K562 (cell line): Measurements from ENCODE around the gene PDCD7. TPM values are rescaled to one million over a fixed set of nuclear protein-coding genes. Genes with fewer than 3 reads are reported as not detected.
A peak's percentile ranks its signal among the peaks of the same experiment; 100 is the strongest.

Experiments
- ARID1B ChIP-seq: fragments of 450-650 bp; IDR thresholded peaks from 2 replicates; pipeline ENCODE4 v1.6.1; 2016; ENCODE audit warnings: antibody characterized with exemption, mild to moderate bottlenecking, inconsistent platforms
- BCL6 ChIP-seq: fragments of 250-450 bp; sonication (Bioruptor Pico); IDR thresholded peaks from 2 replicates; pipeline ENCODE4 v1.4.0; 2020
- ESRRA ChIP-seq: fragments of 450-650 bp; IDR thresholded peaks from 2 replicates; pipeline ENCODE4 v1.6.1; 2014; ENCODE audit warnings: low read depth, mild to moderate bottlenecking, moderate library complexity, borderline replicate concordance
- ETV5 ChIP-seq: sonication (generic); formaldehyde crosslinking; IDR thresholded peaks from 2 replicates; pipeline ENCODE4 v1.4.0; 2020; ENCODE audit warnings: low read depth, mild to moderate bottlenecking, missing genetic modification reagents
- FOSL1 ChIP-seq: fragments of 200-800 bp; sonication (Bioruptor generic); conservative IDR thresholded peaks from 2 replicates; pipeline ENCODE4 v1.6.1; 2016; ENCODE audit warnings: missing genetic modification characterization, missing compliant biosample characterization
- GATAD2B ChIP-seq: fragments of 450-650 bp; IDR thresholded peaks from 2 replicates; pipeline ENCODE4 v1.6.1; 2017; ENCODE audit warnings: mild to moderate bottlenecking, borderline replicate concordance
- GTF2B ChIP-seq: IDR thresholded peaks from 2 replicates; pipeline ENCODE4 v1.6.1; 2011; ENCODE audit not compliant: insufficient read length; ENCODE audit errors: extremely low read depth
- HBP1 ChIP-seq: fragments of 450-650 bp; formaldehyde crosslinking; IDR thresholded peaks from 2 replicates; pipeline ENCODE4 v1.4.0; 2022; ENCODE audit warnings: missing genetic modification characterization
- IRF2 ChIP-seq: sonication (generic); formaldehyde crosslinking; IDR thresholded peaks from 2 replicates; pipeline ENCODE4 v1.8.1; 2022; ENCODE audit warnings: mild to moderate bottlenecking, missing genetic modification reagents
- KAT7 ChIP-seq: sonication (generic); formaldehyde crosslinking; IDR thresholded peaks from 2 replicates; pipeline ENCODE4 v1.8.0; 2022; ENCODE audit warnings: missing genetic modification reagents, mild to moderate bottlenecking, borderline replicate concordance
- KLF16 ChIP-seq: IDR thresholded peaks from 2 replicates; pipeline ENCODE4 v1.6.1; 2016; ENCODE audit warnings: antibody characterized with exemption
- KLF6 ChIP-seq: fragments of 250-450 bp; sonication (Bioruptor Pico); IDR thresholded peaks from 2 replicates; pipeline ENCODE4 v1.4.0; 2020; ENCODE audit warnings: mild to moderate bottlenecking, moderate library complexity, borderline replicate concordance
- NFATC3 ChIP-seq: fragments of 450-650 bp; IDR thresholded peaks from 2 replicates; pipeline ENCODE4 v1.6.1; 2017; ENCODE audit warnings: mild to moderate bottlenecking
- NR2F6 ChIP-seq: fragments of 450-650 bp; formaldehyde crosslinking; IDR thresholded peaks from 2 replicates; pipeline ENCODE4 v1.4.0; 2020; ENCODE audit warnings: mild to moderate bottlenecking
- NUFIP1 ChIP-seq: fragments of 450-650 bp; IDR thresholded peaks from 2 replicates; pipeline ENCODE4 v1.6.1; 2018; ENCODE audit not compliant: partially characterized antibody
- PCBP1 ChIP-seq: fragments of 200-400 bp; formaldehyde crosslinking; IDR thresholded peaks from 2 replicates; pipeline ENCODE4 v1.6.1; 2018; ENCODE audit warnings: mild to moderate bottlenecking, low read depth, low read length; ENCODE audit not compliant: poor library complexity, severe bottlenecking
- RBBP5 ChIP-seq: fragments of 200-600 bp; sonication (generic); IDR thresholded peaks from 2 replicates; pipeline ENCODE4 v1.6.1; 2012; ENCODE audit warnings: borderline replicate concordance, mild to moderate bottlenecking, low read length, control low read depth, inconsistent platforms; ENCODE audit not compliant: insufficient read depth, poor library complexity, severe bottlenecking
- SRSF1 ChIP-seq: fragments of 200-400 bp; formaldehyde crosslinking; IDR thresholded peaks from 2 replicates; pipeline ENCODE4 v1.6.1; 2017; ENCODE audit warnings: mild to moderate bottlenecking, low read depth, low read length, moderate library complexity
- SRSF9 ChIP-seq: fragments of 200-400 bp; formaldehyde crosslinking; IDR thresholded peaks from 2 replicates; pipeline ENCODE4 v1.6.1; 2017; ENCODE audit warnings: low read depth, low read length, borderline replicate concordance
- U2AF1 ChIP-seq: fragments of 200-400 bp; formaldehyde crosslinking; optimal IDR thresholded peaks from 2 replicates; pipeline ENCODE3; 2017; ENCODE audit warnings: mild to moderate bottlenecking, low read depth, low read length, moderate library complexity
- ZNF263 ChIP-seq: sonication (generic); formaldehyde crosslinking; IDR thresholded peaks from 2 replicates; pipeline ENCODE4 v1.8.0; 2022; ENCODE audit warnings: mild to moderate bottlenecking, missing genetic modification reagents, borderline replicate concordance
- ZNF431 ChIP-seq: sonication (generic); formaldehyde crosslinking; IDR thresholded peaks from 2 replicates; pipeline ENCODE4 v1.8.0; 2022; ENCODE audit warnings: mild to moderate bottlenecking, missing genetic modification reagents
- ZNF561 ChIP-seq: fragments of 450-650 bp; formaldehyde crosslinking; conservative IDR thresholded peaks from 2 replicates; pipeline ENCODE4 v1.4.0; 2020; ENCODE audit warnings: mild to moderate bottlenecking, moderate library complexity
- ZNF589 ChIP-seq: fragments of 200-800 bp; sonication (Bioruptor generic); IDR thresholded peaks from 2 replicates; pipeline ENCODE4 v1.6.1; 2016; ENCODE audit warnings: low read depth, missing genetic modification characterization, missing compliant biosample characterization
- ZNF696 ChIP-seq: fragments of 250-450 bp; sonication (Bioruptor Pico); conservative IDR thresholded peaks from 2 replicates; pipeline ENCODE4 v1.4.0; 2020; ENCODE audit warnings: mild to moderate bottlenecking, moderate library complexity
- ZNF764 ChIP-seq: fragments of 250-450 bp; sonication (Bioruptor Pico); IDR thresholded peaks from 2 replicates; pipeline ENCODE4 v1.4.0; 2020; ENCODE audit warnings: low read depth, mild to moderate bottlenecking, moderate library complexity
- polyA plus RNA-seq, 8 experiments: library from polyadenylated mRNA; depleted of rRNA in 4 of 8; stranded (reverse) in 5 of 8; unstranded in 3 of 8; fragments of >200 nt; fragmentation: Nextera tagmentation in 2 of 8; fragmentation: Illumina TruSeq in 1 of 8; extraction: Ambion mirVana in 2 of 8; extraction: Trizol in 1 of 8; gene quantifications; 2 replicates each; pipeline versions ENCODE4 v1.2.1 to v1.2.3, GENCODE V29; 2011 to 2014; ENCODE audit warnings: inconsistent platforms in 1 of 8, missing spikeins in 1 of 8
- total RNA-seq, 7 experiments: library from RNA; depleted of rRNA in 6 of 7; stranded (reverse); fragments of >200 nt in 6 of 7; fragmentation: Illumina TruSeq in 2 of 7; extraction: Trizol in 2 of 7; gene quantifications; 2 replicates each; pipeline versions ENCODE4 v1.2.1 to v1.2.3, GENCODE V29; 2011 to 2021; ENCODE audit warnings: low replicate concordance in 1 of 7

PDCD7 gene
- total and polyA plus RNA-seq, 9 of the 15 experiments (the other 6 are each of a cell fraction or from before 2014, with no cell fraction given) = 11.8 to 30.2 (median 18.8) TPM

- TF ChIP-seq ZNF263 (CRISPR knock-in tag) (no peak), ESRRA (peak; percentile 52; the same call in 1 of the 2 replicates), GTF2B (peak; percentile 59), KLF16 (no peak), ZNF561 (no peak), KAT7 (0 out of 2 replicates have a peak, but pooled peaks have one; percentile 7), NUFIP1 (no peak), ZNF589 (CRISPR knock-in tag) (no peak), ETV5 (CRISPR knock-in tag) (peak; percentile 93), NR2F6 (CRISPR knock-in tag) (no peak), ARID1B (no peak; the same call in 1 of the 2 replicates), HBP1 (CRISPR knock-in tag) (no peak), NFATC3 (no peak), ZNF431 (CRISPR knock-in tag) (no peak), SRSF9 (no peak), U2AF1 (no peak), RBBP5 (peak; percentile 45), IRF2 (no peak), PCBP1 (no peak), BCL6 (CRISPR knock-in tag) (no peak), ZNF696 (no peak), GATAD2B (no peak), ZNF764 (CRISPR knock-in tag) (no peak), SRSF1 (no peak), KLF6 (CRISPR knock-in tag) (no peak), FOSL1 (tag) (peak; percentile 47; the same call in 1 of the 2 replicates)
Observed at GRCh38 chr15:65133548-65134200, at the start of gene PDCD7 (continued).
